Measurements from ENCODE around the gene GCNT2.

- TF ChIP-seq CTCF (IDR thresholded peaks at IDR 0.05; ENCODE audit: borderline replicate concordance, extremely low read depth, low read length, poor library complexity, severe bottlenecking) (no peak), EZH2 (IDR thresholded peaks at IDR 0.05; ENCODE audit: borderline replicate concordance, low read depth, low read length, severe bottlenecking) (no peak)
These were observed 48.4 kb downstream of the GCNT2 start for GRCh38 chr6:10569392-10570127.

All from DND-41 (cell line).